NCI-H524 (cell line): ENCODE data around the gene SFXN1.

Source experiments
- DNase-seq, 2 experiments: peaks; one replicate each; lab custom pipeline; 2025; lab: John Stamatoyannopoulos, UW

The SFXN1 gene

DNA sequence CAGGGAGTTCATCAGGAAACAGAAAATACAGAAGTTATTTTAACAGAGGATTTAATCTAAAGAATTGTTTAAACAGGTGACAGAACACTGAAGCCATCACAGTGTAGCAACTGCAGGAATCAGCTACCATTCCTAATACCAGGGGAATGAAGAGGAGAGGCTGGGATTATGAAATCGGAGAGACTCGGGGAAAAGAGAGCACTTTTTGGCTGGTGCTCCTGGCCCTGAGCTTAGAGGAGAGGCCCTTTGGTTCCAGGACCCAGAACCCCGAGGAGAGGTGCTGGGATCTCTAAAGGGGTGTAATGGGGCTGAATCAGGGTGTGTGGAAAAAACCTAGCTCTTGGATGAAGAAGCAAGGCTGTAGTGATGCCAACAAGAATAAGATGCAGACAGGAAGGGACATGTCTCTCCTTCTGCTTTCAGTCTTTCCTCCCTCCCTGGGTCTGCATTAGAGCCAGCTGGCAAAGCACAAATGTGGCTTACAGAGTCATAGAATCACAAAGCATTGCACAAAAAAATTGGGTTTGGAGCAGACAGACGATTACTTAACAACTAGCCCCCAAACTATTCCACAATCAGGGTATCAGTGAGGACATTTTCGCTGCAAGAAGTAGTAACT is 11.6 kb upstream of the SFXN1 start:
- no peak for DNase-seq

DNA sequence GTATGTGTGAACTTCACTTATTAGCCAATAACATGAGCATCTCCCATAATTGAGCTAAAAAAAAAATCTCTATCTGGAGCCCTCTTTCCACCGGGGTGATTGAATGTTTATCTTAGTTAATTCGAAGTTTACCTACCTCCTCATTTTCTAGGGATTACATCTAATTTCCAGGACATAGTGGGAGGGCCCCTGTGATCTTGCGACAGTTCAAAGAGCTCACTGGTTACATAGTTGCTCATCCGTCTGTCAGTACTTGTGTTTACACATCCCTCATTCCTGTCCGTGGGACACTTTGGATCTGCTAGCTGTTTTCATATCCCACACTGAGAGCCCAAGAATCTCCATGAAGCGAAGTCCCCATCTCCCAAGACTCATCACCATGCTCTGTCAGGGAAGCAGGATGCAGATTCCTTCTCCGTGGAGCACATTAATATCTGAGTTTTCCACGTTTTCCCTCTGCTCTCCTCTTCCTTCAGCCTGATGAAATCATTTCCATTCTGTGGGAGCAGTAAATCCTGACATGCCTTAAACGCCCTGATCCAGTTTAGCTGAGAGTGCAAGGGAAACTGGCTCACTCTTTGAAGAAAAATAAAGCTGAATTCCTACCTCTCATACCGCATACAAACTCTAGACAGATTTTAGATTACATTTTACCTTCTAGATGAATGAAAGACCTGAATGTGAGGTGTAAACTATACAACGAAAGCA is 10.2 kb upstream of the SFXN1 start:
- no peak for DNase-seq

DNA sequence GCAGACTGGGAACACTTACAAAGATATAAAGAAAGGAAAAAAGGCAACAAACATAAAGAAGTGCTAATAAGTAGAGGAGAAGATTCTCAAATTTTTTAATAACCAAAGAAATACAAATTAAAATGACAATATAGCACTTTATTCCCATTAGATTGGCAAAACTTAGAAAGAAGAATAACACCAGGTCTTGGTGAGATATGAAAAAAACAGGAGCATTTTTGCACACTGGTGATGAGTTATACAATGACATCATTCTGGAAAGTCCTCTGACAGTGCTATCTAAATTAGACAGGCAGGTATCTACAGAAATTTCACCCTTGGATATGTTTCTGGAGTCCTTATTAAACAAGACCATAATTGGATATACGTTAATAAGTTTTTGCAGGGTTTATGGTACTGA is 9.5 kb upstream of the SFXN1 start:
- DNase-seq: no peak

DNA sequence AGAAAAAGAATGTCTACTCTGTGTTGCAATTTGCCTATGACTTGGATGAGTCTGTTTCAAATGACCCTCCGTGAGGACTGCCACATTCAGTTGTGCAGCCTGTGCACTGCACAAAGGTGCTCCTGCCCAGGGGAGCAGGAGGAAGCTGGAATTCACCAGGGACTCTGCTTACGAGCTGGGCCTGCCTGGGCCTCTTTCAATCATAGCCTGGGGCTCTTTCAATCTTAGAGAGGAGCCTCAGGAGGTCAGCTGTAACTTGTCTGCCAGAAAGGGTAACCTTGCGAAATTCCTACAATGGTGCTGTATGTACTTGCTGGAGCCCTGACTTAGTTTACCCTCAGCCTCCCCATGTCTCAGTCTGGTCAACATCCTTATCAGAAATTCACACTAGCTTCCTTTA is 8.4 kb upstream of the SFXN1 start:
- no peak for DNase-seq

DNA sequence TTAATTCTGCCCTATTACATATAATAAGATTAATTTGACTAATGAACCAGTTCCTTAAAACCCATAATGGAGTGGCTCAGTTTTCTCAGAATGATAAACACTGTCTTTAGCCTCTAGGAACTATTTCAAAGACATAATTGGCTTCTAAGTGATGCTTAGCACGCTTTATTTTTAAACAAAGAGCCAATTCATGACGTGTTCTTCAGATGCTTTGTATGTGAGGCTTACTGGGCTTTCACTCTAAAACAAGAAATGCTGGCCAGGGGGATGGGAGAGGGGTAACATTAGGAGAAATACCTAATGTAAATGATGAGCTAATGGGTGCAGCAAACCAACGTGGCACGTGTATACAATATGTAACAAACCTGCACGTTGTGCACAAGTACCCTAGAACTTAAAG is 7.6 kb upstream of the SFXN1 start:
- no peak for DNase-seq

DNA sequence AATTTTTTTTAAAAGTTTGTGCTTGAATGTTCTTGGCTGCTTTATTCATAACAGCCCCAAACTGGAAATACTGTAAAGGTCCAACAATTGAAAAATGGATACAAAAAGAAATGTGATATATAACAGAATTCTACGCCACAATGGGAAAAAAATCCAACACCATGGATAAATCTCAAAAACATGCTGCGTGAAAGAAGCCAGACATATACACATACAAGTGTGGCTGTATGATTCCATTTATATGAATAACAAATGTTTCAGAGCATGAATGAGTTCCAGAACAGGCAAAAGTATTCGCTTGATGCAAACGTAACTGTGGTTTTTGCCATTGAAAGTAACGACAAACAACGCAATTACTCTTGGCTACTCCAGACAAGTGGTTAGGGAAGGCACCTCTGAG is 7.2 kb upstream of the SFXN1 start:
- no peak for DNase-seq

DNA sequence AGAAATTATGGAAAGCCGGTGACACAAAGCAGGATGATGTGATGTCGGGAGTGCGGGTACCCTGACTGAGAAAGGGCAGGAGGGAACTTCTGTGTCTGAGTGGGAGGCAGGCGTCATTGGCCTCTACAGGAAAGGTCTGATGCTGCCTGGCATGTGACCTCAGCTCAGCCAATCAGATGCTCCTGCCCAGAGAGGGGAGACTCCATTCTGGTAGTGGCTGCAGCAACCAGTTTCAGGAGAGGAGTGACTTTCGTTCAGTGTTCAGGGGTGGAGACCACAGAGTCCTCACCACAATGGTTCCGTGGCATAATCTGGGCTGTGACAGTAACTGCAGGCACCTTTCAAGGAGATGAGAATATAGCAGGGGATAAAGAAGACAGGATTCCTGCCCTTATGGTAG is 6.7 kb upstream of the SFXN1 start:
- no peak for DNase-seq

DNA sequence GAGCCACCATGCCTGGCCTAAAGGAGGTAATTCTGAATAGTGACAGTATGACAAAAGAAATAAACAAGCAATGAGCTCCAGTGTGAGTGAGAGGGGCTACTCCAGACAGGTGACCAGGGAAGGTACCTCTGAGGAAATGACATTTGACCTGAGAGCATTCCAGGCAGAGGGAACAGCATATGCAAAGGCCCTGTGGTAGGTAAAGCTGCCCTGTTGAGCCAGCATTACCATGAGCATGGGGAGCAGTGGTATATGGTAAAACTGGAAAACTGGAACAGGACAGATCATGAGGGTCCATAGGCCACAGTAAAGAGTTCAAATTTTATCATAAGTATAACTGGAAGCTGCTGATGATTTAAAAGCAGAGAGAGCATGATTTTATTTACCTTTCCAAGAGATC is 6.0 kb upstream of the SFXN1 start:
- DNase-seq: no peak

DNA sequence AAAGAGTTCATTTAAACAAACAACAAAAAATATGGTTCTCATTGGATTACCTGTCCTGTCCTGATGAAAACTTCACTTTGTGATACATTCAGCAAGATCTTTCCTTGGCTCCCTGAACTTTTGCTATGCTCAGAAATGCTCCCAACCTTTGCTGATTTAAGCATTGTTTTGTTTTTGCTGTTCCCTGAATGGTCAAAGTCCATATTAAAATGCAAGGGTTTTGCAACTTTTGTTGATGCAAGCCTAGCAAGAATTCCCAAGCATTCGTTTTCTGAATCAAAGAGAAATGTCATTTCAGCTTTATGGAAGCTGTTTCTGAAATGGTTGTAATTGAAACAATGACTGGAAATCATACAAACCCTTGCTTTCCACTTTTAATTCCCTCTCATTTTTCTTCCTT is 3.1 kb upstream of the SFXN1 start:
- DNase-seq: no peak

DNA sequence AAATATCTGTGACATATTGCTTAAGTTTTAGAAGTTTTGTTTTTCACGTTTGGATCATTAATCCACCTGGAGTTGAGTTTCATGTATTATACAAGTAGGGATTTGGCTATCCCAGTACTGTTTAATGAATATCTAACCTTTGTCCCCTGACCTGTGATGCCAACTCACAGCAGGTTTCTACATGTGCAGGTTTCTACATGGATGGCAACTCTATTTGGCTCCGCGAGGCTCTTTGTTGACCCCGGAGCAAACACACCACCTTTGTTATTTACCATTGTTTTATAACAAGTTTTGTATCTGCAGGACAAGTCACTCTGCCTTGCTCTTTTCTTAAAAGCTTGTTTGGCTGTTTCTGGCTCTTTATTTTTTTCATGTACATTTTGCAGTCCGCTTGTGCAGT is 920 bp upstream of the SFXN1 start:
- no peak for DNase-seq

DNA sequence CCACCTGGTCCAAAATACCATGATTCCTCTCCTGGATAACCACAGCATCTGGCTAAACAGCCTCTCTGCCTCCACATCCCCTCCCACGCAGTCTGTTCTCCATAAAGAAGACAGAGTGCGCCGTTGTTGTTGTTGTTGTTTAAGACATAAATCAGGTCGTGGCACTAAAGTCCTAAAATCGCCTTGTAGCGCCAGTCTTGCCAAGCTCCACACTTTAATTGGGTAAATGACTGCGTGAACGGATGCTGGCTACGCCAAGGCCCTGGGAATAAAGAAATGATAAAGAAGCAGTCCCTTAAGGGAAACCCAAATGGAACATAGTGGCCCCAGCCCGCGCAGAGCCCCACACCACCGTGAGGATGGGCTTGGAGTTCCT is 364 bp upstream of the SFXN1 start:
- DNase-seq: peak in 1 of 2 experiments; percentile 48

DNA sequence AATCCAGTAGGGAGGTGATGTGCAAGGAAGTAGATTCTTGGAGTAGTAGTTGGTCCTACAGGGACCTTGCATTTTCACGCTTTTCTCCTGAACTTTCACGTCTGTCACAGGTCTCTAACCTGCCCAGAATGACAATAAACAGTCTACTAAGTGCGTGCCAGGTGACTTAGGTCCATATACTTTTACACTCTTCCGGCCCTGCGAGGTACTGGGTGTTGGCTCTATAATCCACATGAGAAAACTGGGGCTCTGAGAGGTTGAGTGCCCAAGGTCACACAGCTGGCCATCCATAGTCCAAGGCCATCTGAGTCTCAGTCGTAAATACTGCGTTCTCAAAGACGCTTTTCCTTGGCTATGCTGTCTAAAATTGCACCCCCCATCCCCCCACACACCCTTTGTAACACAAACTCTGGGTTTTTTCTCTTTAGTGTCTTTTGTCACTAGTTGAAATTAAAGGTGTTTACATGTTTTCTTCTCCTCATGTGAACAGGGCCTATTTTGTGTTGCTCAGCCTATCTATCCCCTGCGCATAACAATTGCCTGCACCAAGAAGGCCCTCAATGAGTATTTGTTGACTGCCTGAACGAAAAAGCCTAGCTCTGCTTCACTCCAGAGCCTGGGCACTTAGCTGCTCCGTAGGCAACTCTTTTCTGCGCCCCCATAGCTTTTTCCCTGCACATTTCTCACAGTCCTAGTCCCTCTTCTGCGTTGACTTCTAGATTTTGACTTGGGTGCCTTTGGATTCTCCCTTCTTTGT is 943 bp downstream of the SFXN1 start:
- no peak for DNase-seq

DNA sequence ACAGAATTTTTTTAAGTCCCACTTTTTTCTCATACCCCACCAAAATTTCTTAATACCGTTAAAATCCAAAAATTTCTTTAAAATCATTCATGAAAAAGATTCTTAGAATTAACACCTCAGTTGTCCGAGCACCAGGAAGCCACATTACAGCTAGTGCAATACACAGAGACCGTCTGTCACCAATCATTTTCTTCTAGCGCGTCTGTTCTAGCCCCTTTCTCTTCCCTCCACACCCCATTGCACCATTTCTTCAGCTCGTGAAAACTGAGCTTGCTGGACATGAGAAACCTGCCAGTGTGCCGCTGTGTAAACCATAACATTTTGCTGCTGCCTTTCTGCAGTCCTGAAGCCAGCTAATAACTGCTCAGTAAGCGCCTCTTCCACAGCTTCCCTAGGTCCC is 5.0 kb downstream of the SFXN1 start:
- DNase-seq: no peak

DNA sequence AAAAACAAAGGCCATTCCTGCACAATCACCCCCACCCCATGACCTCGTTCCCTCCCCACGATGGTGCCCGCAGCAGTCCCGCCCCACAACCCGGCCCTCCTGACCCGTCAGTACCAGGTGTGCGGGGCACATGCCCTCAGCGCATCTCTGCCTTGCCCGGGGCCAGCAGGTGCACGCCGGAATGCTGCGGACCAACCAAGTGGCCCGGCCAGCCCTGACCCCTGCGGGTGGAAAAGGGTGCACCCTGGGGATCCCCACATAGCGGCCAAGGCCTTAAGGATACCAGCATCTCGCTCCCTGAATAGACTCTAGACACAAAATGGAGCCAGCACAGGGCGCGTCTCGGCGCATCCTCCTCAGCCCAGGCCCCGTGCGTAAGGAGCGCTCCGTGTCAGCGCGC is 6.0 kb downstream of the SFXN1 start:
- DNase-seq: no peak

DNA sequence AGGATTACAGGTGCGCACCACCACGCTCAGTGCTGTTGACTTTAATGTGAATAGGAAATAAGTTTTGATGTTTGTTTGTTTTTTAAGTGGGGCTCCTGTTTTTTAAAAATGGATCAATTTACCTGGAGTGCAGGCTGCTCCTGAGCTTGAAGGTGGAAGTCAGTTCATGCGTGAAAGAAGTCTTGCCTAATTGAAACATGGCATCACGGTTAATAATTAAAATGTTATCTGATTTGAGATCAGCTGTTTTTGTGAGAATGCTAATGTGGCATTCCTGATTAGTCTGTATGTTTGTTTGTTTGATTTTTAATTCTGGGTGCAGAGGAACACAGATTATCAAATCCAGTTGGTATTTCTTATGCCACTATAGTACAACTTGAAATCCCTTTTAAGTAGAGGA is 6.5 kb downstream of the SFXN1 start:
- DNase-seq: no peak

DNA sequence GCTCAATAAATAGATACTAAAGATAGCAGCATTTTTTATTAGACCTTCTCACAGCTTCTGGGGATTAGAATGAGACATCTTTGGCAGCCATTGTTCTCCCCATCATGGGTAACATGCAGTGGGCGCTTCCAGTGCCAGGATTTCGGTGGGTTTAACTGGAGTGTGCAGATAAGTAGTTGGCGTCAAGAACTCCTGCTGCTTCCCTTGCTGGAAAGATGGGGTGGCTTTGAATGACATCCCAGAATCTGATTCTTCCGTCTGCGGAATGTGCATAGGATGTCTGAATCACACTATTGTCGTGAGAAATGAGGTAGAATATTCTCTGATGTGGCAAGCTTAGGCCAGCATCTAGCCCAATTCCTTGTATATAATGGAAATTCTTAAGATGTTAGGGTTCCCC is 7.3 kb downstream of the SFXN1 start:
- DNase-seq: no peak

DNA sequence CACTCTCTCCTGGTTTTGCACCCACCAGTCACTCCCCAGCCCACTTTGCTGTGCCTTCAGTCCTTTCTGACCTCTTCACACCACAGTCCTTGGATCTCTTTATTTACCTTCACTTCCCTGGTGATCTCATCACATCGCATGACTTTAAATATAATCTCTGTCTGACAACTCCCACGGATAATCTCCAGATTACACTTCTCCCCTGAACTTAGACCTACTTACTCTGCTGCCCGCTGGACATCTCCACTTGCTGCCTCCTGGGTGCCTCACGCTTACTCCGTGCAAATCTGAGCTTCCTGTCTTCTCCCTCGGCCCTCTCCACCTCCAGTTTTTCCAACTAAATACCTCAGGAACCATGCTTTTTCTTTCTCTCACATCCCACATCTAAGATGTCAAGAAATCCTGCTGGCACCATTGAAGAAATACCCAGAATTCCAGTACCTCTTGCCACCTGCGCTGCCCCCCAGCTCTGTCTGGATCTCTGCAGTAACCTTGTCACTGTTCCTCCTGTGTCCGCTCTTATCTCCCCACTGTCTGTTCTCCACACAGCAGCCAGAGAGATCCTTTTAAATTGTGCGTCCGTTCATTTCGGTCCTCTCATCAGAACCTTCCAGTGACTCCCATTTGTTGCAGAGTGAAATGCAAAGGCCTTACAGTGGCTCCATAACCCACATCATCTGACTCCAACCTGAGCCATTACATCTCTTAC is 9.3 kb downstream of the SFXN1 start:
- DNase-seq: no peak

DNA sequence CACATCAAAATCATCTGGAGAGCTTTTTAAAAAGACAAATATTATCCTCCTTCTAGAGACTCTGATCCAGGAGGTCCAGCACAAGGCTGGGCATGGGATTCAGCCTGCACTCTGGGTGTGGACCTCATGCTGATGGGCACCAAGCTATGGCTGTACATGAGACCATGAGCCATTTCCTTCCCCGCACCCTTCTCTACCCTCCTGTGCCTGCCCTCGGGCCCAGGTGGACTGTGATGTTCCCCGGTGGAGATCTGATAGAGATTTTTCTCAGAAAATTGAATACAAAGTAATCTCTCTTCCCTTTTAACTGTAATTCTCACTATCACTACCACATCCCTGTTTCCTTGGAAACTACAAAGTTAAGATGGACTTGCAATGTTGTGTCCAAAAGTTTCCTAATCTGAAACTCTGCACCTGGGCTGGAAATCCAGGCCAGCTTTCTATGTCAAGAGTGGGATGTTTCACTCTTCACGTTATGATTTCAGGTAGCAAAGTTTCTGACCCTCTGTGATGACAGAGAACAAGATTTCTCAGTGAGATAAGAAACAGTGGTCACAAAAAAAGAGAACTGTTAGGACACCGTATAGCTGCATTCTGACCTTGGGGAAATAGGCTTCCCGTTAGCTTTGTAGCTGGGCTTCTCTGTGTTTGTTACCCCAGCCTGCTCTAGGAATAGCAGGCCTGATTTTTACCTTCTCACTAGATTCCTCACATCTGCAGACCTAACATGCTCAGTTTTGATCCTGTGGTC is 11.5 kb downstream of the SFXN1 start:
- DNase-seq: no peak

DNA sequence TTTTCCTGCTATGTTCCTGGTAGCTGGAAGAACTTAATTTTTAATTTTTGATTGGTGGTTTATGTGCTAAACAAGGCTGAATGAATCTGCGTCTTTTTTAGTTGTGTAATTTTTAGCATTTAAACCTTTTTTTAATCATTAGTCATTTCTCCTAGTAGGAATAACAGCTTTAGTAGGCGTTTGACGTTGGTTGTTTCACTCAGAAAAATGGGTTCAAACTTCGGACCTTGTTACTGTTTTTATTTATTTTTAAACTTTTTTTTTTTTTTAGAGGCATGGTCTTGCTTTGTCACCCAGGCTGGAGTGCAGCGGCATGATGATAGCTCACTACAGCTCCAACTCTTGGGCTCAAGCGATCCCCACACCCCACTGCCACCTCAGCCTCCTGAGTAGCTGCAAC is 12.9 kb downstream of the SFXN1 start:
- no peak for DNase-seq

DNA sequence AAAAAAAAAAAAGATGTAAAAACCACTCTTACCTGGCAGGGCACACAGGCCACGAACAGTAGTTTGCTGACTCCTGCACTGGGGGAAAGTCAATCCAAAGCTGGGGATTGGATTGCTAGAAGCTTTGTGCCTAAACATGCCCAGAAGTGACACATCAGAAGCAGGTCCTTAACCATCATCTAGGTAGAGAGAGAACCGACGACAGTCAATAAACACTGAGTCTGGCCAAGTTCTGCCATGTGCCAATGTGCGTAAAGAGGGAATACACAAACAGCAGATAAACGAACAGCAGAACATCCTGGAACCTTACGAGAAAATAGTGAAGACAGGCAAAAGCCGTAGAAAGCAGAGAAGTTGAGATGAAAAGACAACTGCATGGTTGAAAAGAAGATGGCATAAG is 14.9 kb downstream of the SFXN1 start:
- DNase-seq: no peak

DNA sequence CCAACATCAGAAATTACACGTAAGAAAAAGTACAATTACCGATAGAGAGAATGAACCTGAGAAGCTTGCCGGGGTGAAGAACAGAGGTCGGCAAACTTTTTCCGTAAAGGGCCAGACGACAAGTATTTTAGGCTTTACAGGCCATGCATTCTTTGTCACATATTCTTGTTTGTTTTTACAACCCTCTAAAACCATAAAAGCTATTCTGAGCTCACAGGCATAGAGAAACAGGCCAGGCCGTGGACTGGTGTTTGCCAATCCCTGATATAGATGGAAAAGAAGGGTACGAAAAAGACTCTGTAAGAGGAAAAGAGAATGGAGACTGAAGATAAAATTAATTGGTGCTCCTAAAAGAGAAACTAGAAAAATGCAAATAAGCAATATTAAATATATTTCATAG is 15.4 kb downstream of the SFXN1 start:
- no peak for DNase-seq
